HepG2 (cell line): ENCODE measurements around the gene SPINDOC. TPM values are rescaled to one million over a fixed set of nuclear protein-coding genes. Genes with fewer than 3 reads are reported as not detected.

Experiments
- ATAC-seq: fragments of 200-7000 bp; cut with Tn5 transposase; 3 replicates; pipeline ENCODE4 v1.9.1; 2020; ENCODE audit warnings: mild to moderate bottlenecking, moderate library complexity
- BruUV-seq: library from RNA; stranded (reverse); fragments of 400-500 nt; replicated peaks from 2 replicates; lab custom pipeline; 2021; lab: Mats Ljungman, UMichigan
- CTCF ChIA-PET: fragments of 300-600 bp; formaldehyde crosslinking; extraction: SDS; loops from one replicate; lab custom pipeline; 2021; ENCODE audit warnings: low total read pairs, inconsistent platforms, low intra/inter-chr PET ratio; lab: Yijun Ruan, JAX
- POLR2A ChIA-PET: fragments of 350-600 bp; sonication (Branson Sonifier 250); formaldehyde crosslinking; loops from one replicate; lab custom pipeline; 2020; ENCODE audit warnings: antibody characterized with exemption, inconsistent platforms; lab: Yijun Ruan, JAX
- DNase-seq: peaks from one replicate; pipeline ENCODE4 v3.0.0-alpha.2; 2015; ENCODE audit warnings: low spot score
- FAIRE-seq: peaks from 3 replicates; lab custom pipeline; 2011; peaks lifted over from hg19 to GRCh38; lab: Jason Lieb, UNC
- H2AFZ ChIP-seq: one replicate; pipeline ENCODE4 v1.6.1; 2011; ENCODE audit warnings: low read length, inconsistent platforms
- H3K27ac ChIP-seq: fragments of 300-600 bp; 3 replicates; pipeline ENCODE4 v1.8.0; 2011; ENCODE audit warnings: mixed run types, mild to moderate bottlenecking, mixed read lengths, low read length, inconsistent platforms; ENCODE audit not compliant: insufficient read depth; ENCODE audit errors: extremely low read length
- H3K27me3 ChIP-seq, 2 experiments: fragments of 200-600 bp in 1 of 2; 2 replicates in 1 of 2; 3 replicates in 1 of 2; pipeline versions ENCODE4 v1.6.0 to v1.8.0; 2011; ENCODE audit warnings: low read length in 2 of 2, mild to moderate bottlenecking in 2 of 2, moderate library complexity in 2 of 2, inconsistent platforms in 1 of 2; ENCODE audit not compliant: insufficient read depth in 2 of 2, control insufficient read depth in 1 of 2
- H3K36me3 ChIP-seq, 2 experiments: fragments of 200-600 bp in 1 of 2; replicated peaks in 1 of 2; 2 replicates in 1 of 2; 3 replicates in 1 of 2; pipeline versions ENCODE4 v1.5.1 to v1.8.0; 2011; ENCODE audit warnings: low read length in 2 of 2, inconsistent platforms in 1 of 2; ENCODE audit not compliant: insufficient read depth in 2 of 2, control insufficient read depth in 1 of 2
- H3K4me1 ChIP-seq: 2 replicates; pipeline ENCODE4 v1.5.1; 2012; ENCODE audit warnings: low read length, inconsistent platforms; ENCODE audit not compliant: insufficient read depth
- H3K4me2 ChIP-seq: 2 replicates; pipeline ENCODE4 v1.6.0; 2011; ENCODE audit warnings: low read depth, low read length, inconsistent platforms
- H3K4me3 ChIP-seq, 3 experiments: fragments of 200-600 bp in 1 of 3; sonication (generic), shearing (Covaris generic) in 1 of 3; replicated peaks in 1 of 3; 2 replicates each; pipeline ENCODE4 v1.5.1; 2011 to 2016; ENCODE audit warnings: low read length in 3 of 3, inconsistent platforms in 2 of 3, low read depth in 2 of 3, mild to moderate bottlenecking in 2 of 3, control low read depth in 1 of 3, mixed read lengths in 1 of 3; ENCODE audit not compliant: insufficient read depth in 1 of 3
- H3K79me2 ChIP-seq: one replicate; pipeline ENCODE4 v1.6.1; 2011; ENCODE audit warnings: low read length, inconsistent platforms; ENCODE audit not compliant: insufficient read depth
- H3K9ac ChIP-seq: 2 replicates; pipeline ENCODE4 v1.6.0; 2011; ENCODE audit warnings: mild to moderate bottlenecking, low read depth, low read length, inconsistent platforms; ENCODE audit not compliant: insufficient read depth
- H3K9me3 ChIP-seq: 2 replicates; pipeline ENCODE4 v1.5.1; 2012; ENCODE audit warnings: mild to moderate bottlenecking, low read length
- H4K20me1 ChIP-seq: 2 replicates; pipeline ENCODE4 v1.6.0; 2011; ENCODE audit warnings: inconsistent platforms, mild to moderate bottlenecking, low read length, moderate library complexity; ENCODE audit not compliant: insufficient read depth
- BRCA1 ChIP-seq: sonication (generic); formaldehyde crosslinking; IDR thresholded peaks from 2 replicates; pipeline ENCODE4 v1.4.0; 2020; ENCODE audit warnings: missing genetic modification reagents
- GFI1 ChIP-seq: sonication (generic); formaldehyde crosslinking; IDR thresholded peaks from 2 replicates; pipeline ENCODE4 v1.5.0; 2020; ENCODE audit warnings: missing genetic modification reagents, mild to moderate bottlenecking, borderline replicate concordance
- HOXA7 ChIP-seq: sonication (generic); formaldehyde crosslinking; IDR thresholded peaks from 2 replicates; pipeline ENCODE4 v1.8.1; 2022; ENCODE audit warnings: mild to moderate bottlenecking, missing genetic modification reagents, moderate library complexity
- JDP2 ChIP-seq: sonication (generic); formaldehyde crosslinking; IDR thresholded peaks from 2 replicates; pipeline ENCODE4 v1.8.1; 2022; ENCODE audit warnings: missing genetic modification reagents, borderline replicate concordance
- JUN ChIP-seq: sonication (generic); formaldehyde crosslinking; IDR thresholded peaks from 2 replicates; pipeline ENCODE4 v1.4.0; 2020; ENCODE audit warnings: mild to moderate bottlenecking, missing genetic modification reagents
- PHF20 ChIP-seq: sonication (generic); formaldehyde crosslinking; IDR thresholded peaks from 2 replicates; pipeline ENCODE4 v1.5.0; 2020; ENCODE audit warnings: mild to moderate bottlenecking, missing genetic modification reagents
- PITX1 ChIP-seq: sonication (generic); formaldehyde crosslinking; IDR thresholded peaks from 2 replicates; pipeline ENCODE4 v1.5.1; 2020; ENCODE audit warnings: mild to moderate bottlenecking, missing genetic modification reagents
- ZBTB7A ChIP-seq: sonication (generic); formaldehyde crosslinking; IDR thresholded peaks from 2 replicates; pipeline ENCODE4 v1.8.0; 2022; ENCODE audit warnings: mild to moderate bottlenecking, missing genetic modification reagents
- ZNF317 ChIP-seq: sonication (generic); formaldehyde crosslinking; IDR thresholded peaks from 2 replicates; pipeline ENCODE4 v1.5.0; 2020; ENCODE audit warnings: mild to moderate bottlenecking, missing genetic modification reagents
- ZNF34 ChIP-seq: sonication (generic); formaldehyde crosslinking; IDR thresholded peaks from 2 replicates; pipeline ENCODE4 v1.4.0; 2020; ENCODE audit warnings: mild to moderate bottlenecking, missing genetic modification reagents, borderline replicate concordance
- ZNF615 ChIP-seq: sonication (generic); formaldehyde crosslinking; IDR thresholded peaks from 2 replicates; pipeline ENCODE4 v1.5.0; 2020; ENCODE audit warnings: mild to moderate bottlenecking, missing genetic modification reagents, borderline replicate concordance
- ZNF674 ChIP-seq: sonication (generic); formaldehyde crosslinking; IDR thresholded peaks from 2 replicates; pipeline ENCODE4 v1.5.0; 2020; ENCODE audit warnings: low read depth, mild to moderate bottlenecking, missing genetic modification reagents
- WGBS: methylation state at CpG from one replicate; pipeline ENCODE4 v1.1.6; 2017; ENCODE audit warnings: low lambda C conversion rate; 5-methylcytosine and 5-hydroxymethylcytosine counted together
- in situ Hi-C: cut with HindIII; loops from 2 replicates; pipeline ENCODE4 v1.10.0; 2017; ENCODE audit warnings: low pct_unique_long_range_greater_than_20kb; ENCODE audit not compliant: extremely low pct_ligation_motif_present
- intact Hi-C: fragments of 100-400 bp; cut with micrococcal nuclease; formaldehyde crosslinking; loops from one replicate; pipeline ENCODE4 v1.10.0; 2022; ENCODE audit not compliant: unreplicated experiment
- polyA plus RNA-seq, 8 experiments: library from polyadenylated mRNA; depleted of rRNA in 3 of 8; stranded (reverse) in 7 of 8; unstranded in 1 of 8; fragments of >200 nt; fragmentation: Illumina TruSeq in 4 of 8; extraction: Trizol in 4 of 8; gene quantifications; 2 replicates each; pipeline versions ENCODE4 v1.2.1 to v1.2.3, GENCODE V29; 2011 to 2016; ENCODE audit warnings: low read depth in 4 of 8, missing spikeins in 1 of 8, mixed read lengths in 1 of 8; ENCODE audit not compliant: insufficient read depth in 1 of 8
- total RNA-seq, 5 experiments: library from RNA; depleted of rRNA; stranded (reverse); fragments of >200 nt; fragmentation: Illumina TruSeq; extraction: Trizol; gene quantifications; 2 replicates each; pipeline ENCODE4 v1.2.3, GENCODE V29; 2016; ENCODE audit warnings: low read depth in 1 of 5
- TF ChIP-seq, protein P1 (sequence below): sonication (generic); formaldehyde crosslinking; IDR thresholded peaks from 2 replicates; pipeline ENCODE4 v1.4.0; 2020; ENCODE audit warnings: low read depth, mild to moderate bottlenecking, missing genetic modification reagents
- TF ChIP-seq, protein P2 (sequence below): sonication (generic); formaldehyde crosslinking; IDR thresholded peaks from 2 replicates; pipeline ENCODE4 v1.4.0; 2020; ENCODE audit warnings: mild to moderate bottlenecking, low read depth, missing genetic modification reagents
- TF ChIP-seq, protein P3 (sequence below): sonication (generic); formaldehyde crosslinking; IDR thresholded peaks from 2 replicates; pipeline ENCODE4 v1.8.0; 2022; ENCODE audit warnings: missing genetic modification reagents, mild to moderate bottlenecking, moderate library complexity, borderline replicate concordance
- TF ChIP-seq, protein P4 (sequence below): sonication (generic); formaldehyde crosslinking; IDR thresholded peaks from 2 replicates; pipeline ENCODE4 v1.4.0; 2020; ENCODE audit warnings: missing genetic modification reagents

The SPINDOC gene
- total and polyA plus RNA-seq, 2 of the 13 experiments (the other 11 are each of a cell fraction or from before 2014, with no cell fraction given) = 21.4 to 29.9 TPM

DNA sequence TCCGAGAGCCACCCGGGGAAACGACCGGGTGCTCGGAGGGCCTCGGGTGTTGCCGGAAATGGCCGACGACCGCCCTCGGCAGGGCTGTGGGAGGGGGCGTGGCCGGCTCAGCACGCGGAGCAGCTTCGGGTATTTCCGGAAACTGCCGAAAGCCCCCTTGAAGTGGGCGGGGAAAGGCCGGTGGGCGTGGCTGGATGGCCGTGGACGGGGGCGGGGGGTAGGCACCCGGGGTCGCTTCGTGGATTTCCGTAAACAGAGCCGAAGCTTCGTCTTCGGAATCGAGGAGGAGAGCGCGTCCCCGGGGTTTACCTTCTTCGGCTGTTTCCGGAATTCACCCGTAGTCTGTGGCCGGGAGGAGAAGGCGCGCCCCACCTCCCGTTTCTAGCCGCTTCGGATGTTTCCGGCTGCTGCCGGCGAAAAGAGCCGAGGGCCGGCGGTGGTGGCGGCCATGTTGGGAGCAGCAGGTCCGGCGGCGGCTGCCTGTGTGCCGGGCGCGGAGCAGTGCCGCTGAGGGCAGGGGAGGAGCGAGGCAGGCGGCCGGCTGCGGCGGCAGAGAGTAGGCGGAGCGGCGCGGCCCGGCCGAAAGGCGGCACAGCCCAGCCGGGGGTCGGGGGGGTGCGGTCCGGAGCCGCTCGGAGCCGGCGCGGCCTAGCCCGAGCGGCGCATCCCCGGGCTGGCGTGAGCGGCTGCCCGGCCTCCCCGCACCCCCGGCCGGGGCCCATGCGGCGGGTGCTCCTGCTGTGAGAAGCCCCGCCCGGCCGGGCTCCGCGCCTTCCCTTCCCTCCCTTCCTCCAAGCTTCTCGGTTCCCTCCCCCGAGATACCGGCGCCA lies 25.6 kb downstream of the SPINDOC start, which contains the start of gene MARK2:
TSS of gene MARK2 (plus strand) at position 433 of the 830 bp plus-strand sequence. CDS start at position 830, 397 bp downstream.
- peak within 1 kb of the TSS; percentile 95 for H3K4me2 ChIP-seq
- ChIA-PET POLR2A (interaction anchor here (0.7 to 3.3 kb wide), 19 partner anchors 10 to 346 kb away, joined by 3 to 23 read pairs (median 5); partner anchors contain the start of genes STIP1 and ZFTA), CTCF (interaction anchor here (0.7 to 2.8 kb wide), 5 partner anchors 33 to 107 kb away, joined by 3 to 15 read pairs (median 3); no protein-coding TSS in a partner anchor)
- no peaks in the 10 kb centered on the region; a peak in 1 of 5 replicates for H3K27me3 ChIP-seq
- no TSS peak for BruUV-seq
- peak; percentile 79 for ATAC-seq
- H3K9me3 ChIP-seq = no peaks in the 10 kb centered on the region
- H3K79me2 ChIP-seq = peaks cover 41% of the 10 kb centered on the region
- H3K4me3 ChIP-seq = peak within 1 kb of the TSS; percentile 69 to 96 (median 93)
- peaks cover 67% of the 10 kb centered on the region for H3K4me1 ChIP-seq
- peaks cover 19% of the 10 kb centered on the region; the same call in 1 of the 2 replicates for H4K20me1 ChIP-seq
- H3K9ac ChIP-seq = peak within 1 kb of the TSS; percentile 86
- intact Hi-C loops = loop anchor here (1.0 to 10.0 kb wide), 2 partner anchors 49 to 316 kb away; no protein-coding TSS in a partner anchor
- in situ Hi-C loops = loop anchor here (5.0 to 10.0 kb wide), 3 partner anchors 48 to 306 kb away; no protein-coding TSS in a partner anchor
- 0% methylated on average over 29 of the region's 100 CpGs for WGBS
- peaks cover 0 to 11% of the 10 kb centered on the region in 2 experiments; a peak in 1 of 5 replicates for H3K36me3 ChIP-seq
- DNase-seq = peak; percentile 95
- H2AFZ ChIP-seq = peak within 1 kb of the TSS; percentile 79
- peak; percentile 81 for FAIRE-seq
- H3K27ac ChIP-seq = peak within 1 kb of the TSS; percentile 70
- TF ChIP-seq, protein P1, sequence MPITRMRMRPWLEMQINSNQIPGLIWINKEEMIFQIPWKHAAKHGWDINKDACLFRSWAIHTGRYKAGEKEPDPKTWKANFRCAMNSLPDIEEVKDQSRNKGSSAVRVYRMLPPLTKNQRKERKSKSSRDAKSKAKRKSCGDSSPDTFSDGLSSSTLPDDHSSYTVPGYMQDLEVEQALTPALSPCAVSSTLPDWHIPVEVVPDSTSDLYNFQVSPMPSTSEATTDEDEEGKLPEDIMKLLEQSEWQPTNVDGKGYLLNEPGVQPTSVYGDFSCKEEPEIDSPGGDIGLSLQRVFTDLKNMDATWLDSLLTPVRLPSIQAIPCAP (CRISPR knock-in tag) = no peak
- TF ChIP-seq ZNF674 (CRISPR knock-in tag) = no peak
- TF ChIP-seq ZNF34 (CRISPR knock-in tag) = no peak
- TF ChIP-seq JDP2 (CRISPR knock-in tag) = no peak
- TF ChIP-seq GFI1 (CRISPR knock-in tag) = no peak
- TF ChIP-seq HOXA7 (CRISPR knock-in tag) = no peak
- TF ChIP-seq ZNF615 (CRISPR knock-in tag) = no peak
- no peak for TF ChIP-seq JUN (CRISPR knock-in tag)
- TF ChIP-seq, protein P2, sequence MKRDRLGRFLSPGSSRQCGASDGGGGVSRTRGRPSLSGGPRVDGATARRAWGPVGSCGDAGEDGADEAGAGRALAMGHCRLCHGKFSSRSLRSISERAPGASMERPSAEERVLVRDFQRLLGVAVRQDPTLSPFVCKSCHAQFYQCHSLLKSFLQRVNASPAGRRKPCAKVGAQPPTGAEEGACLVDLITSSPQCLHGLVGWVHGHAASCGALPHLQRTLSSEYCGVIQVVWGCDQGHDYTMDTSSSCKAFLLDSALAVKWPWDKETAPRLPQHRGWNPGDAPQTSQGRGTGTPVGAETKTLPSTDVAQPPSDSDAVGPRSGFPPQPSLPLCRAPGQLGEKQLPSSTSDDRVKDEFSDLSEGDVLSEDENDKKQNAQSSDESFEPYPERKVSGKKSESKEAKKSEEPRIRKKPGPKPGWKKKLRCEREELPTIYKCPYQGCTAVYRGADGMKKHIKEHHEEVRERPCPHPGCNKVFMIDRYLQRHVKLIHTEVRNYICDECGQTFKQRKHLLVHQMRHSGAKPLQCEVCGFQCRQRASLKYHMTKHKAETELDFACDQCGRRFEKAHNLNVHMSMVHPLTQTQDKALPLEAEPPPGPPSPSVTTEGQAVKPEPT = no peak
- TF ChIP-seq, protein P3, sequence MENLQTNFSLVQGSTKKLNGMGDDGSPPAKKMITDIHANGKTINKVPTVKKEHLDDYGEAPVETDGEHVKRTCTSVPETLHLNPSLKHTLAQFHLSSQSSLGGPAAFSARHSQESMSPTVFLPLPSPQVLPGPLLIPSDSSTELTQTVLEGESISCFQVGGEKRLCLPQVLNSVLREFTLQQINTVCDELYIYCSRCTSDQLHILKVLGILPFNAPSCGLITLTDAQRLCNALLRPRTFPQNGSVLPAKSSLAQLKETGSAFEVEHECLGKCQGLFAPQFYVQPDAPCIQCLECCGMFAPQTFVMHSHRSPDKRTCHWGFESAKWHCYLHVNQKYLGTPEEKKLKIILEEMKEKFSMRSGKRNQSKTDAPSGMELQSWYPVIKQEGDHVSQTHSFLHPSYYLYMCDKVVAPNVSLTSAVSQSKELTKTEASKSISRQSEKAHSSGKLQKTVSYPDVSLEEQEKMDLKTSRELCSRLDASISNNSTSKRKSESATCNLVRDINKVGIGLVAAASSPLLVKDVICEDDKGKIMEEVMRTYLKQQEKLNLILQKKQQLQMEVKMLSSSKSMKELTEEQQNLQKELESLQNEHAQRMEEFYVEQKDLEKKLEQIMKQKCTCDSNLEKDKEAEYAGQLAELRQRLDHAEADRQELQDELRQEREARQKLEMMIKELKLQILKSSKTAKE (CRISPR knock-in tag) = no peak
- no peak; the same call in 1 of the 2 replicates for TF ChIP-seq PHF20
- TF ChIP-seq, protein P4, sequence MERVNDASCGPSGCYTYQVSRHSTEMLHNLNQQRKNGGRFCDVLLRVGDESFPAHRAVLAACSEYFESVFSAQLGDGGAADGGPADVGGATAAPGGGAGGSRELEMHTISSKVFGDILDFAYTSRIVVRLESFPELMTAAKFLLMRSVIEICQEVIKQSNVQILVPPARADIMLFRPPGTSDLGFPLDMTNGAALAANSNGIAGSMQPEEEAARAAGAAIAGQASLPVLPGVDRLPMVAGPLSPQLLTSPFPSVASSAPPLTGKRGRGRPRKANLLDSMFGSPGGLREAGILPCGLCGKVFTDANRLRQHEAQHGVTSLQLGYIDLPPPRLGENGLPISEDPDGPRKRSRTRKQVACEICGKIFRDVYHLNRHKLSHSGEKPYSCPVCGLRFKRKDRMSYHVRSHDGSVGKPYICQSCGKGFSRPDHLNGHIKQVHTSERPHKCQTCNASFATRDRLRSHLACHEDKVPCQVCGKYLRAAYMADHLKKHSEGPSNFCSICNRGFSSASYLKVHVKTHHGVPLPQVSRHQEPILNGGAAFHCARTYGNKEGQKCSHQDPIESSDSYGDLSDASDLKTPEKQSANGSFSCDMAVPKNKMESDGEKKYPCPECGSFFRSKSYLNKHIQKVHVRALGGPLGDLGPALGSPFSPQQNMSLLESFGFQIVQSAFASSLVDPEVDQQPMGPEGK (CRISPR knock-in tag) = peak; percentile 45
- TF ChIP-seq ZNF317 = no peak
- TF ChIP-seq PITX1 (CRISPR knock-in tag) = no peak
- no peak for TF ChIP-seq ZBTB7A
- TF ChIP-seq BRCA1 (CRISPR knock-in tag) = no peak
